GM03348 (cell line): ENCODE measurements around the gene FSD2.
"Not testable (repeated sequence)": the region's sequence is repeated elsewhere in the genome, so short reads cannot be mapped to it uniquely, and the experiment has no call there.

Experiments used
- DNase-seq: peaks from one replicate; pipeline ENCODE4 v3.0.0; 2012; ENCODE audit warnings: low spot score

FSD2 gene

DNA sequence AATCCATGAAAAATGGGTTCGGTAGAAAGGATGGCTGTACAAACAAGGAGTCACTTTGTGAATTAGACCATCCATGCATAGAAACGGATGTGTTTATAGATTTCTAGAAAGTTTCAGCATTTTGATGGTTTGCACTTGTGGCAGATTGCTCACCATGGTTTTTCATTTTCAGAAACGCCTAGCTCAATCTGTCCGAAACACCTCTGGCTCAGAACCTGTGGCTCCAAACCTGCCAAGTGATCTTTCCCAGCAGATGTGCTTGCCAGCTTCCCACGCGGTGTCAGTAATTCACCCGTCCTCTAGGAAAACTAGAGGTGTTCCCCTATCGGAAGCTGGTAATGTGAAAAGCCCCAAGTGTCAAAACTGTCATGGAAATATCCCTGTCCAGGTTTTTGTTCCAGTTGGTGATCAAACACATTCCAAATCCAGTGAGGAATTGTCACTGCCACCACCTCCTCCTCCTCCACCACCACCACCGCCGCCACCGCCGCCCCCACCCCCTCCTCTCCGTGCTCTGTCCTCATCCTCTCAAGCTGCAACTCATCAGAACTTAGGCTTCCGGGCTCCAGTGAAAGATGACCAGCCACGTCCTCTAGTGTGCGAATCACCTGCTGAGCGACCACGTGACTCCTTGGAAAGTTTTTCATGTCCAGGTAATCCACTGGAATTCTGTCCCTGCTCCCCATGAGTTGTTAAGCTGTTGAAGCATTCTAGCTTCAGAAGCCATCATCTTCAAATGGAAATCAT lies 24.7 kb upstream of the FSD2 start:
- DNase-seq = no peak

DNA sequence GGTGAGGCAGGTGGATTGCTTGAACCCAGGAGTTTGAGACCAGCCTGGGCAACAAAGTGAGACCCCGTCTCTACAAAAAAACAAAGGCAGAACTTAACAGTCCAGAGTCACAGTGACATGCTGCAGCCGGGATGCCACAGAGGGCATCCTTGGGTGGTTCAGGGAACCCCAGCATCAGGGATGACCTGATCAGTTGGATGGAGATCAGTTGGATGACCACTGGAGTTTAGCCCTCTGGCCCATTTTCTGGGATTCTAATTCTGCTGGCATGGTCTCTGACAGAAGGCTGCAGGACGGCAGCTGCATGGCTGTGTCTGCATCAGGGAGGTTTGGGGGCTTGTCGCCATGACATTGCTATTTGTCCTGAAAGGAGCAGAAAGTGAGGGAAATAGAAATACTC lies 23.4 kb upstream of the FSD2 start:
- DNase-seq = no peak

- DNase-seq = no peak
Measured at GRCh38 chr15:82828075-82828474, 22.2 kb upstream of the FSD2 start.

DNA sequence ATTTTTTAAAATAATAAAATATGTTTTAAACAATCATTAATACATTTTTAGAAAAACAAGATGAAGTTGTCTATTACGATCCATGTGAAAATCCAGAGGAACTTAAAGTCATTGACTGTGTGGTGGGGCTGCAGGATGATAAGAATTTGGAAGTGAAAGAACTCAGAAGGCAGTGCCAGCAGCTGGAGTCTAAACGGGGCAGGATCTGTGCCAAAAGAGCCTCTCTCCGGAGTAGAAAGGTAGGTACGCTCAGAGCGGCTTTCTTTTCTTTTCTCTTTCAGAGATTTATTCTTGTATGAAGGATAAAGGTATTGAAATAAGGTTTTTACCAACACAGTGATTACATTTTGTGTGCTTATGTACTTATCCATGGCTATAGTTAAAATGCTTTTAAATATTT lies 17.2 kb upstream of the FSD2 start:
- DNase-seq = no peak

- DNase-seq = not testable (repeated sequence)
Measured at GRCh38 chr15:82821851-82822250, 16.0 kb upstream of the FSD2 start.

DNA sequence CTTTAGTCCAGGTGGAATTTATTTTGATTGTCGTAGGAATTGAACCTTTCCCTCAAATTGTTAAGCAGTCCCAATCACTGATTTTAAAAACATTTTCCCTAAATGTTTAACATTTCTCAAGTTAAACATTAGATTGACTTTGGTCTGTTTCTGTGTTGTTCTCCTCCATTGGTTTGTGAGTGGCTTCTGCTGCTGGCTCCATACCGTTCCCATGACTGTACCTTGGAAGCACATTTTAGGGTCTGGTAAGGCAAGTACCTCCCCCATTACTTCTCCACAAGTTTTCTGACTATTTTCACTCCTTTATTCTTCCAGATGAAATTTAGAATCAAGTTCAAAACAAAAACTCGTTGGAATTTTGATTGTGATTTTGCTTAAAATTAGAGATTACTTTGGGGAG lies 15.5 kb upstream of the FSD2 start:
- DNase-seq = not testable (repeated sequence)

GRCh38 chr15:82820128-82820527 lies 14.3 kb upstream of the FSD2 start:
- no peak for DNase-seq

GRCh38 chr15:82812994-82813393 lies 7.1 kb upstream of the FSD2 start:
- no peak for DNase-seq

DNA sequence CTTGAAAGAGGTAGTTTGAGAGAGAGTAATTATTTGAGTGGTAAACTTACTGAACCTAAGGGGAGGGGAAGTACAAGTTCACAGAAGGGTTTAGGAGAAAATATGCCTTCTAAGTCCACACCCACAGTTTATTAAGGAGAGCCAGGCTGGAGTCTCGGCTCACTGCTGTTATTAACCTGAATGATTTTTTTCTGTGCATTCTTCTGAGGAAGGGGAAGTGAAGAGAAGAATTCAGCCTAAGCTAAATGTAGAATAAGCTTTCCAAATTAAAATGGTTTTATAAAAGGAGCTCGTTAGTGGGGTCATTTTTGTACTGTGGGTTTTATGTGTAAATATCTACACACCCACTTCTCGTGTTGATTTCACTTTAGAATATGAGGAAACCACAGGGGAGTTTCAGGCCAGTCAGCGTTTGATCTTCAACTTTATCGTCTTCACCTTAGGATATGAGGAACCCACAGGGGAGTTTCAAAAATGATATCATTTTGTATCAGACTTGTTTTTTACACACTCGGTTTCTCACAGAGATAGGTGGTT lies 5.1 kb upstream of the FSD2 start:
- DNase-seq = no peak

DNA sequence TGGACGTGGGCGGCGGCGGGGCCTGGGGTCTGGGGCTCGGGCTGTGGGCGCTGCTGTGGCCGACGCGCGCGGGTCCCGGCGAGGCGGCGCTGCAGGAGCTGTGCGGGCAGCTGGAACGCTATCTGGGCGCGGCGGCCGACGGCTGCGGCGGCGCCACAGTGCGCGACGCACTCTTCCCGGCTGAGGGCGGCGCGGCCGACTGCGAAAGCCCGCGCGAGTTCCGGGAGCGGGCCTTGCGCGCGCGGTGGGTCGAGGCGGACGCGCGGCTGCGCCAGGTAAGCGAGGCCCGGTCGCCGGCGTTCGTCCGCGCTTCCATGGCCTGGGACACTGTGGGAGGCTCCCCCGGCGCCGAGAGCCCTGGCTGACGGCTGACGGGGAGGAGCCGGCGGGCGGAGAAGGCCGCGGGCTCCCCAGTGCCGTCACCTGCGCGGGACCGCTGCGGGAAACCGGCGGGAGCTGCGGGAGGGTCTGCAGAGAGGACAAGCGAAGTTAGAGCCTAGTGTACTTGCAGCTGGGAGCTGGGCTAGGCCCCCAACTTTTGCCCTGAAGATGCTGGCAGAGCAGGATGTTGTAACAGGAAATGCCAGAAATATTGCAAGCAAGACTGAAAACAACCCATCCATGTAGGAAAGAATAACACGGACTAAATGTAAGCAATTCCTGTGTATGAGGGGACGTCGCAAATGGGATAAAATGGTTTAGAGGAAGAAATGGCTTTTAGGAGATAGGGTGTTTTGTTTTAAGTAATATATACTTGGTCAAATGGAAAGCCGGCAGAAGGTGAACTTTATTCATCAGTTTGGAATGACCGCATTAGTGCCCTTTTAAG lies 4.4 kb upstream of the FSD2 start:
- peak; percentile 43 for DNase-seq

- peak; percentile 99 for DNase-seq
Measured at GRCh38 chr15:82809308-82810060, 3.6 kb upstream of the FSD2 start, which contains the start of gene WHAMM. TSS of gene WHAMM (plus strand) at chr15:82809628. CDS start at chr15:82809727, 99 bp downstream.

- no peak for DNase-seq
Measured at GRCh38 chr15:82808634-82809041, 2.8 kb upstream of the FSD2 start.

GRCh38 chr15:82807920-82808633 lies 2.2 kb upstream of the FSD2 start:
- no peak for DNase-seq

- DNase-seq = no peak
Measured at GRCh38 chr15:82804575-82804949, 1.3 kb downstream of the FSD2 start.

- DNase-seq = no peak
Measured at GRCh38 chr15:82803793-82804574, 1.9 kb downstream of the FSD2 start.

DNA sequence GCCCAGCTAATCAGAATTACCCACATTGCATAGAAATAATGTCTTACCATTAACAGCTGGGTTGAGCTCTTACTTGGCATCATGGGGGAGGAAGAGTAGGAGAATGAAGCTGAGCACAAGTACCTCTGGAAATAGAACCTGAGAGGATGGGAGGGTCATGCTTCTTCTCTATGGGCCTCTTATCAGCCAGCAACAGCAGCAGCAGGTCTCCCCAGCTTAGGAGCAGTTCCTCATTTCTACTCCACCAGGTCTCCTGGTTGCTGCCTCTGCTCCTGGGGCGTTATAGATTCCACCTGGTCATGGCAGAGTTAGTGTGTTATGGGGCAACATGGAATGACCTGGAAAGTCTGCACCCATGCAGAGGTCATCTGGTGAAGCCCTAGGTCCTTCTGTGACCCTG lies 3.4 kb downstream of the FSD2 start:
- DNase-seq = no peak

DNA sequence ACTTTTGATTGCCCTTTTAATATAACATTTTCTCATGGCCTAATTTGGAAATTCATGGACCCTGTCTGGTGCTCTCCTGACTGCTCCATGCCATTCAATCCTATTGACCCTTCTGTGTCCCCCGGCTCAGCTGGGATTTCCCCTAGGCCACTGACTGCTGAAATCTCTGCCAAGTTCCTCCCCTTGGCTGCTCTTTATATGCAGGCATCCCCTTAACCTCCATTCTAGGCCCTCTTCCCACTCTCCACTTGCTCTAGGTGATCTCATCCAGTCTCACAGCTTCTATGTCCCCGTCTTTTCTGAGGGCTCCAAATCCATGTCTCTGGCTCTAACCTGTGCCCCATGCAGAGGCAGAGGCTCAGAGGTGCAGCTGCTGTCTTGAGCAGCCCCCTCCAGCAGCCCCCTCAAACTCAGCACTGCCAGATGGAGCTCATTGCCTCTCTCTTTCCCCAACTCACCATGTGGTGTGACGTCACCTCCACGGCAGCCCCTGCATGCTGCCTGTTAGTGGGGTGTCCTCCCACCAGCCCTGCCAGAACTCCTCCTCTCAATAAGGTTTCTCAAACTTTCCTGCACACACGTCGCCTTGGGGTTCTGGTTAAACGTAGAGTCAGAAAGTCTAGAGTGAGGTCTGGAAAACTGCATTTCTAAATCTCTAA lies 6.6 kb downstream of the FSD2 start:
- no peak for DNase-seq

- no peak for DNase-seq
Measured at GRCh38 chr15:82798531-82799166, 7.2 kb downstream of the FSD2 start.

DNA sequence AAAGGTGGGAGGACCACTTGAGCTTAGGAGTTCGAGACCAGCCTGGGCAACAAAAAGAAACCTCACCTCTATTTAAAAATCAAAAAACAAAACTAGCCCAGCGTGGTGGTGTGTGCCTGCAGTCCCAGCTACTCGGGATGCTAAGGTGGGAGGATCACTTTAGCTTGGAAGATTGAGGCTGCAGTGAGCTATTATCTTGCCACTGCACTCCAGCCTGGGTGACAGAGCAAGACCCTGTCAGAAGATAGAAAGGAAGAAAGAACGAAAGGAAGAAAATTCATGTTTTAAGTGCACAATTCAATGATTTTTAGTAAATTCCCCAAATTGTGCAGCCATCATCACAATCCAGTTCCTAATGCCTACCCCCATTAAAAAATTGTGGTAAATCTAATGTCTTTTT lies 7.8 kb downstream of the FSD2 start:
- no peak for DNase-seq

GRCh38 chr15:82793737-82794136 lies 12.1 kb downstream of the FSD2 start:
- DNase-seq = no peak
